Measurements from ENCODE around the gene DDX24. TPM values are rescaled to one million over a fixed set of nuclear protein-coding genes. Genes with fewer than 3 reads are reported as not detected.

Gene DDX24
- polyA plus RNA-seq, 1 donor (not counting 4 experiments of a cell fraction or from before 2014, with no cell fraction given), result 171 TPM

DNA sequence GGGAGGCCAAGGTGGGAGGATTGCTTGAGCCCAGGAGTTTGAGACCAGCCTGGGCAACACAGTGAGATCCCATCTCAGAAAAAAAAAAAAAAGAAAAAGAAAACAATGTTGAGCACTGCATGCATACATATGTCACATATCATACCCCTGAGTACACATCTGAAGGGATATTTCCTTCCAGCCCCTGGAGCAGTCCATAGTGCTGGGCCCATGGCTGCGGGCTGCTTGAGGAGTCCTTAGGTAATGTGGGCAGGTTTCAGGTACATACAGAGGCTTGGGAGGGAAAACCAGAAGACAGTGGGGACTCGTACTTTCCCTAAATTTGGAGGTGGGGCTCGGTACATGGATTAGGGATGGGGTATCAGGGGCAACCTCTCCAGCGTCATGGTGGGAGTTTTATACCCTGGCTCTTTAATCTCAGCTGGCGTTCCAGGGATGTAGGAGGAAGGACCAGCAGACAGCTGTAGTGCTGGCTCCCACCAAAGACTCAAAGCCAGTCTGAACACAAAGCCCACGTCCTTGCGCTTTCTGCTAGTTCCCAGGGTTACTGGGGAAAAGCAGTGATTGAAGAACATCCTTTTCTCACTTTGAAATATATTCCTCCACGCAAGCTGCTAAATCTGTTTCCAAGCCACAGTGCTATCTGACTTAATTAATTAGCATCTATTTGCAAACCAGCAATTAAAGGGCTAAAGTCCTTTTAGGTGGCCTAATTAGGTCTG lies 49.7 kb downstream of the DDX24 start:
- no peaks in the 10 kb centered on the region for H3K36me3 ChIP-seq (ENCODE audit: control insufficient read depth in 2 of 2, extremely low read depth in 1 of 2, insufficient read depth in 2 of 2, low read length in 2 of 2)
- no peak for FAIRE-seq

GRCh38 chr14:94030571-94030970 lies 50.4 kb downstream of the DDX24 start:
- Histone ChIP-seq H4K20me1 (ENCODE audit: control insufficient read depth, extremely low read depth, insufficient read depth, low read length) (peaks cover 3% of the 10 kb centered on the region), H3K9me1 (ENCODE audit: control insufficient read depth, extremely low read depth, insufficient read depth, low read length) (peaks cover 6% of the 10 kb centered on the region), H2AFZ (ENCODE audit: control insufficient read depth, low read length) (no peak overlapping the region), H3K4me1 (ENCODE audit: control insufficient read depth, extremely low read depth, insufficient read depth, low read length) (peaks cover 15% of the 10 kb centered on the region), H3K79me2 (ENCODE audit: control insufficient read depth, insufficient read depth, low read length) (no peaks in the 10 kb centered on the region), H3K36me3 (ENCODE audit: control insufficient read depth in 2 of 2, extremely low read depth in 1 of 2, insufficient read depth in 2 of 2, low read length in 2 of 2) (no peaks in the 10 kb centered on the region), H3K4me2 (ENCODE audit: control insufficient read depth, extremely low read depth, insufficient read depth, low read depth, low read length) (no peak overlapping the region), H3K4me3 (ENCODE audit: control insufficient read depth in 2 of 3, extremely low read depth in 1 of 3, insufficient read depth in 2 of 3, low read depth in 1 of 3, low read length in 3 of 3) (no peak overlapping the region), H3K9me3 (ENCODE audit: control insufficient read depth, low read depth, low read length) (no peaks in the 10 kb centered on the region), H3K27ac (ENCODE audit: control insufficient read depth, insufficient read depth, low read length) (no peak overlapping the region), H3K27me3 (ENCODE audit: control insufficient read depth, extremely low read depth, insufficient read depth, low read length) (no peaks in the 10 kb centered on the region), H3K9ac (ENCODE audit: control insufficient read depth, extremely low read depth, insufficient read depth, low read length) (no peak overlapping the region)
- no peak for TF ChIP-seq EZH2 (IDR thresholded peaks at IDR 0.05; ENCODE audit: low read length)
- TF ChIP-seq, protein P1, sequence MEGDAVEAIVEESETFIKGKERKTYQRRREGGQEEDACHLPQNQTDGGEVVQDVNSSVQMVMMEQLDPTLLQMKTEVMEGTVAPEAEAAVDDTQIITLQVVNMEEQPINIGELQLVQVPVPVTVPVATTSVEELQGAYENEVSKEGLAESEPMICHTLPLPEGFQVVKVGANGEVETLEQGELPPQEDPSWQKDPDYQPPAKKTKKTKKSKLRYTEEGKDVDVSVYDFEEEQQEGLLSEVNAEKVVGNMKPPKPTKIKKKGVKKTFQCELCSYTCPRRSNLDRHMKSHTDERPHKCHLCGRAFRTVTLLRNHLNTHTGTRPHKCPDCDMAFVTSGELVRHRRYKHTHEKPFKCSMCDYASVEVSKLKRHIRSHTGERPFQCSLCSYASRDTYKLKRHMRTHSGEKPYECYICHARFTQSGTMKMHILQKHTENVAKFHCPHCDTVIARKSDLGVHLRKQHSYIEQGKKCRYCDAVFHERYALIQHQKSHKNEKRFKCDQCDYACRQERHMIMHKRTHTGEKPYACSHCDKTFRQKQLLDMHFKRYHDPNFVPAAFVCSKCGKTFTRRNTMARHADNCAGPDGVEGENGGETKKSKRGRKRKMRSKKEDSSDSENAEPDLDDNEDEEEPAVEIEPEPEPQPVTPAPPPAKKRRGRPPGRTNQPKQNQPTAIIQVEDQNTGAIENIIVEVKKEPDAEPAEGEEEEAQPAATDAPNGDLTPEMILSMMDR (optimal IDR thresholded peaks at IDR 0.05 in 1 of 3, IDR thresholded peaks at IDR 0.05 in 1 of 3, conservative IDR thresholded peaks at IDR 0.05 in 1 of 3; ENCODE audit: extremely low read depth in 1 of 3, insufficient read depth in 2 of 3, low read length in 3 of 3), result no peak
- DNase-seq (ENCODE audit: low read depth, low spot score), result no peak
- dilution Hi-C loops (cut with MboI; ENCODE audit: extremely low pct_ligation_motif_present, low sequenced_read_pairs), result no loop called here
- FAIRE-seq, result no peak

More for the DNA sequence above, 49.7 kb downstream of the DDX24 start:
- Histone ChIP-seq H3K4me3 (ENCODE audit: control insufficient read depth in 2 of 3, extremely low read depth in 1 of 3, insufficient read depth in 2 of 3, low read depth in 1 of 3, low read length in 3 of 3) (no peak overlapping the region), H3K27me3 (ENCODE audit: control insufficient read depth, extremely low read depth, insufficient read depth, low read length) (no peaks in the 10 kb centered on the region), H4K20me1 (ENCODE audit: control insufficient read depth, extremely low read depth, insufficient read depth, low read length) (peaks cover 3% of the 10 kb centered on the region), H3K9ac (ENCODE audit: control insufficient read depth, extremely low read depth, insufficient read depth, low read length) (no peak overlapping the region), H2AFZ (ENCODE audit: control insufficient read depth, low read length) (no peak overlapping the region), H3K79me2 (ENCODE audit: control insufficient read depth, insufficient read depth, low read length) (no peaks in the 10 kb centered on the region), H3K9me1 (ENCODE audit: control insufficient read depth, extremely low read depth, insufficient read depth, low read length) (peaks cover 6% of the 10 kb centered on the region), H3K4me1 (ENCODE audit: control insufficient read depth, extremely low read depth, insufficient read depth, low read length) (peaks cover 15% of the 10 kb centered on the region), H3K27ac (ENCODE audit: control insufficient read depth, insufficient read depth, low read length) (no peak overlapping the region), H3K9me3 (ENCODE audit: control insufficient read depth, low read depth, low read length) (no peaks in the 10 kb centered on the region), H3K4me2 (ENCODE audit: control insufficient read depth, extremely low read depth, insufficient read depth, low read depth, low read length) (no peak overlapping the region)
- dilution Hi-C loops (cut with MboI; ENCODE audit: extremely low pct_ligation_motif_present, low sequenced_read_pairs), result no loop called here
- no peak for TF ChIP-seq EZH2 (IDR thresholded peaks at IDR 0.05; ENCODE audit: low read length)
- TF ChIP-seq, protein P1 (optimal IDR thresholded peaks at IDR 0.05 in 1 of 3, IDR thresholded peaks at IDR 0.05 in 1 of 3, conservative IDR thresholded peaks at IDR 0.05 in 1 of 3; ENCODE audit: extremely low read depth in 1 of 3, insufficient read depth in 2 of 3, low read length in 3 of 3), result no peak
- DNase-seq (ENCODE audit: low read depth, low spot score), result no peak

Data from keratinocyte (primary cell).